Sigmoid colon (tissue), 7 donors: ENCODE data around the gene PAK5. TPM values are rescaled to one million over a fixed set of nuclear protein-coding genes. Genes with fewer than 3 reads are reported as not detected.

ENCODE experiments used
- DNase-seq: peaks from one replicate; pipeline ENCODE4 v3.0.0-alpha.2; 2019
- H3K27ac ChIP-seq, 4 donors: fragments of 200-600 bp; sonication (generic); one replicate each; pipeline ENCODE4 v1.5.1; 2016 to 2019; ENCODE audit warnings: mild to moderate bottlenecking in 1 of 4
- H3K27me3 ChIP-seq, 3 donors: fragments of 200-600 bp; sonication (generic); one replicate each; pipeline ENCODE4 v1.5.1; 2019; ENCODE audit warnings: mild to moderate bottlenecking in 1 of 3
- H3K36me3 ChIP-seq, 4 donors: fragments of 200-600 bp; sonication (generic); one replicate each; pipeline ENCODE4 v1.5.1; 2016 to 2019
- H3K4me1 ChIP-seq, 4 donors: fragments of 200-600 bp; sonication (generic); one replicate each; pipeline ENCODE4 v1.5.1; 2017 to 2019
- H3K4me3 ChIP-seq, 4 donors: fragments of 200-600 bp; sonication (generic); one replicate each; pipeline ENCODE4 v1.5.1; 2017 to 2019; ENCODE audit warnings: mild to moderate bottlenecking in 2 of 4, moderate library complexity in 1 of 4
- H3K9me3 ChIP-seq, 4 donors: fragments of 200-600 bp in 3 of 4; sonication (generic) in 3 of 4; one replicate each; pipeline versions ENCODE4 v1.5.1 to v1.6.1; 2013 to 2019
- CTCF ChIP-seq, 4 experiments: fragments of 450-650 bp in 3 of 4; fragments of 200-600 bp in 1 of 4; IDR thresholded peaks; one replicate each; pipeline ENCODE4 v1.5.1; 2016 to 2019; ENCODE audit warnings: antibody characterized with exemption in 4 of 4, mild to moderate bottlenecking in 3 of 4, moderate library complexity in 2 of 4
- EP300 ChIP-seq, 4 donors: sonication (generic); formaldehyde crosslinking; IDR thresholded peaks; one replicate each; pipeline ENCODE4 v1.6.1; 2017; ENCODE audit warnings: antibody characterized with exemption in 4 of 4
- POLR2A ChIP-seq, 2 donors: fragments of 450-650 bp; IDR thresholded peaks; one replicate each; pipeline ENCODE4 v1.6.1; 2016; ENCODE audit warnings: antibody characterized with exemption in 2 of 2, mild to moderate bottlenecking in 2 of 2, moderate library complexity in 2 of 2
- POLR2AphosphoS5 ChIP-seq, 4 donors: sonication (generic); formaldehyde crosslinking; IDR thresholded peaks; one replicate each; pipeline ENCODE4 v1.6.1; 2017; ENCODE audit warnings: antibody characterized with exemption in 4 of 4
- WGBS, 2 donors: extraction: QIAGEN DNeasy Blood & Tissue Kit; methylation state at CpG; one replicate each; pipeline ENCODE4 v1.1.7; 2013; 5-methylcytosine and 5-hydroxymethylcytosine counted together
- intact Hi-C: fragments of 100-400 bp; cut with DNase I; formaldehyde crosslinking; loops from one replicate; pipeline ENCODE4 v1.15.1; 2023
- polyA plus RNA-seq, 3 donors: library from polyadenylated mRNA; stranded (reverse); fragments of 200-250 nt; gene quantifications; one replicate each; pipeline ENCODE4 v1.2.3, GENCODE V29; 2013
- total RNA-seq, 4 donors: library from RNA; depleted of rRNA; stranded (reverse); fragments of >200 nt; gene quantifications; one replicate each; pipeline ENCODE4 v1.1.0, GENCODE V29; 2016
- donor health status: healthy with polysubstance abuse.
- donor health status: Bipolar disorder and iron deficiency.
- donor health status: healthy.

PAK5 gene
- total and polyA plus RNA-seq, 7 donors: 0.03 to 0.36 (median 0.16) TPM; not detected in 2

- Histone ChIP-seq H3K4me1 (no peaks in the 10 kb centered on the region), H3K36me3 (no peaks in the 10 kb centered on the region), H3K27me3 (no peaks in the 10 kb centered on the region), H3K9me3 (no peaks in the 10 kb centered on the region), H3K27ac (no peak overlapping the region), H3K4me3 (no peak overlapping the region)
- no peak for TF ChIP-seq POLR2AphosphoS5 (IDR thresholded peaks at IDR 0.05)
- TF ChIP-seq EP300 (IDR thresholded peaks at IDR 0.05): no peak
- no peak for TF ChIP-seq CTCF (IDR thresholded peaks at IDR 0.05)
- 90% methylated on average over 9 of the region's 9 CpGs for WGBS, 2 donors
- intact Hi-C loops: loop anchor here (10.0 kb wide), 1 partner anchor 1933 kb away; no protein-coding TSS in a partner anchor
- no peak for DNase-seq
Measured at GRCh38 chr20:9611921-9612320, 227.0 kb downstream of the PAK5 start.

GRCh38 chr20:9610665-9611064 lies 228.2 kb downstream of the PAK5 start:
- no peaks in the 10 kb centered on the region for H3K27me3 ChIP-seq
- WGBS, 2 donors: 76 to 80% methylated on average over 7 of the region's 7 CpGs
- H3K9me3 ChIP-seq: no peaks in the 10 kb centered on the region
- no peaks in the 10 kb centered on the region for H3K4me1 ChIP-seq
- TF ChIP-seq POLR2AphosphoS5 (IDR thresholded peaks at IDR 0.05): no peak
- TF ChIP-seq POLR2A (IDR thresholded peaks at IDR 0.05): no peak
- no peak for TF ChIP-seq EP300 (IDR thresholded peaks at IDR 0.05)
- no peak for TF ChIP-seq CTCF (IDR thresholded peaks at IDR 0.05)
- no peak overlapping the region for H3K27ac ChIP-seq
- intact Hi-C loops: loop anchor here (1.0 to 10.0 kb wide), 2 partner anchors 202 to 1934 kb away; no protein-coding TSS in a partner anchor
- H3K4me3 ChIP-seq: no peak overlapping the region
- H3K36me3 ChIP-seq: no peaks in the 10 kb centered on the region
- DNase-seq: no peak

GRCh38 chr20:9609887-9610502 lies 228.9 kb downstream of the PAK5 start:
- no peak for TF ChIP-seq POLR2A (IDR thresholded peaks at IDR 0.05)
- TF ChIP-seq EP300 (IDR thresholded peaks at IDR 0.05): no peak
- peak; percentile 5 to 69 (median 54) for TF ChIP-seq CTCF (IDR thresholded peaks at IDR 0.05)
- no peak for TF ChIP-seq POLR2AphosphoS5 (IDR thresholded peaks at IDR 0.05)
- no peak overlapping the region for H3K4me3 ChIP-seq
- H3K36me3 ChIP-seq: no peaks in the 10 kb centered on the region
- no peaks in the 10 kb centered on the region for H3K4me1 ChIP-seq
- intact Hi-C loops: loop anchor here (1.0 to 10.0 kb wide), 2 partner anchors 202 to 1935 kb away; no protein-coding TSS in a partner anchor
- no peak for DNase-seq
- H3K27ac ChIP-seq: no peak overlapping the region
- 14 to 26% methylated on average over 7 of the region's 7 CpGs for WGBS, 2 donors
- no peaks in the 10 kb centered on the region for H3K9me3 ChIP-seq
- H3K27me3 ChIP-seq: no peaks in the 10 kb centered on the region

- Histone ChIP-seq H3K27me3 (no peaks in the 10 kb centered on the region), H3K9me3 (no peaks in the 10 kb centered on the region), H3K4me3 (no peak overlapping the region), H3K27ac (no peak overlapping the region), H3K36me3 (no peaks in the 10 kb centered on the region), H3K4me1 (no peaks in the 10 kb centered on the region)
- intact Hi-C loops: no loop called here
- DNase-seq: no peak
- WGBS, 2 donors: 88 to 89% methylated on average over 5 of the region's 5 CpGs
- TF ChIP-seq POLR2AphosphoS5 (IDR thresholded peaks at IDR 0.05) (no peak), EP300 (IDR thresholded peaks at IDR 0.05) (no peak), POLR2A (IDR thresholded peaks at IDR 0.05) (no peak), CTCF (IDR thresholded peaks at IDR 0.05) (no peak)
Measured at GRCh38 chr20:9608639-9609340, 230.1 kb downstream of the PAK5 start.
